SK-N-SH (cell line): ENCODE data around the gene ZNF521.

ENCODE experiments used
- CTCF ChIP-seq: fragments of 200-600 bp; sonication (generic); IDR thresholded peaks from 2 replicates; pipeline ENCODE4 v1.6.1; 2017; ENCODE audit warnings: antibody characterized with exemption, mild to moderate bottlenecking, moderate library complexity
- EP300 ChIP-seq, 2 experiments: IDR thresholded peaks; 2 replicates each; pipeline versions ENCODE4 v1.4.0 to v1.6.1; 2012; ENCODE audit warnings: borderline replicate concordance in 1 of 2, low read depth in 1 of 2, low read length in 1 of 2
- MXI1 ChIP-seq: IDR thresholded peaks from 2 replicates; pipeline ENCODE4 v1.6.1; 2012; ENCODE audit warnings: mild to moderate bottlenecking, low read depth, low read length, improper control_type of control experiment
- RAD21 ChIP-seq: IDR thresholded peaks from 2 replicates; pipeline ENCODE4 v1.6.1; 2012; ENCODE audit warnings: mild to moderate bottlenecking, low read length
- SIN3A ChIP-seq: IDR thresholded peaks from 2 replicates; pipeline ENCODE4 v1.6.1; 2012; ENCODE audit warnings: low read depth, mild to moderate bottlenecking, low read length, moderate library complexity, borderline replicate concordance
- TAF1 ChIP-seq: IDR thresholded peaks from 2 replicates; pipeline ENCODE4 v1.6.1; 2012; ENCODE audit warnings: low read depth, mild to moderate bottlenecking, low read length, moderate library complexity, borderline replicate concordance
- USF2 ChIP-seq: fragments of 150-350 bp; IDR thresholded peaks from 2 replicates; pipeline ENCODE4 v1.6.1; 2017; ENCODE audit warnings: antibody characterized with exemption, low read length, low read depth, borderline replicate concordance
- YY1 ChIP-seq: IDR thresholded peaks from 2 replicates; pipeline ENCODE4 v1.4.0; 2012; ENCODE audit warnings: low read depth, mild to moderate bottlenecking

GRCh38 chr18:25340762-25341161 lies 11.2 kb downstream of the ZNF521 start:
- TF ChIP-seq CTCF: no peak
- no peak for TF ChIP-seq MXI1
- TF ChIP-seq TAF1: no peak
- no peak for TF ChIP-seq EP300 (IDR thresholded peaks at IDR 0.05; ENCODE audit: borderline replicate concordance in 1 of 2, low read depth in 1 of 2, low read length in 1 of 2)
- TF ChIP-seq SIN3A: no peak
- no peak for TF ChIP-seq YY1
- TF ChIP-seq RAD21: no peak
- TF ChIP-seq USF2: no peak
